Measurements from ENCODE around the gene VCPKMT.

DNA sequence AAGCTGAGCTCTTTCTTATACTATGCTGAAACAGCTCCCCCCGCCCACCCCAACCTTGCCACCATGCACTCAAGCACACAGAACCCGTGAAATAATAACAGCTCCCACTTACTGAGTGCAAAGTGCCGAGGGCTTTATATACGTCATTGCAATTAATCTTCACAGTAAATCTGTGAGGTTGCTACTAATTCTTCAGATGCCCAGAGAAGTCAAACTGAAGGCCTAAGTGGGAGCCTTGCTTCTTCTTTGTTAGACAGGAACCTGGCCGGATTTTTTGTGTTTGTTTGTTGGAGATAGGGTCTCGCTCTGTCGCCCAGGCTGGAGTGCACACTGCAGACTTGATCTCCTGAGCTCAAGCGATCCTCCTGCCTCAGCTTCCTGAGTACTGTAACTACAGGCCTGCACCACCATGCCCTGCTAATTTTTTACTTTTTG is 34.0 kb downstream of the VCPKMT start:
- TF ChIP-seq, protein P1, sequence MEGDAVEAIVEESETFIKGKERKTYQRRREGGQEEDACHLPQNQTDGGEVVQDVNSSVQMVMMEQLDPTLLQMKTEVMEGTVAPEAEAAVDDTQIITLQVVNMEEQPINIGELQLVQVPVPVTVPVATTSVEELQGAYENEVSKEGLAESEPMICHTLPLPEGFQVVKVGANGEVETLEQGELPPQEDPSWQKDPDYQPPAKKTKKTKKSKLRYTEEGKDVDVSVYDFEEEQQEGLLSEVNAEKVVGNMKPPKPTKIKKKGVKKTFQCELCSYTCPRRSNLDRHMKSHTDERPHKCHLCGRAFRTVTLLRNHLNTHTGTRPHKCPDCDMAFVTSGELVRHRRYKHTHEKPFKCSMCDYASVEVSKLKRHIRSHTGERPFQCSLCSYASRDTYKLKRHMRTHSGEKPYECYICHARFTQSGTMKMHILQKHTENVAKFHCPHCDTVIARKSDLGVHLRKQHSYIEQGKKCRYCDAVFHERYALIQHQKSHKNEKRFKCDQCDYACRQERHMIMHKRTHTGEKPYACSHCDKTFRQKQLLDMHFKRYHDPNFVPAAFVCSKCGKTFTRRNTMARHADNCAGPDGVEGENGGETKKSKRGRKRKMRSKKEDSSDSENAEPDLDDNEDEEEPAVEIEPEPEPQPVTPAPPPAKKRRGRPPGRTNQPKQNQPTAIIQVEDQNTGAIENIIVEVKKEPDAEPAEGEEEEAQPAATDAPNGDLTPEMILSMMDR (IDR thresholded peaks at IDR 0.05): no peak
- TF ChIP-seq POLR2AphosphoS5 (IDR thresholded peaks at IDR 0.05): no peak
- TF ChIP-seq POLR2A (IDR thresholded peaks at IDR 0.05): no peak
- TF ChIP-seq EP300 (IDR thresholded peaks at IDR 0.05): no peak

All from suprapubic skin (tissue), 4 donors.